Left ventricle myocardium inferior (tissue), 1 donor: ENCODE results near the gene AJAP1. TPM values are rescaled to one million over a fixed set of nuclear protein-coding genes. Genes with fewer than 3 reads are reported as not detected.

ENCODE experiments used
- DNase-seq: peaks from one replicate; pipeline ENCODE4 v3.0.0-alpha.2; 2020
- H3K27ac ChIP-seq: fragments of 200-600 bp; replicated peaks from 2 replicates; pipeline ENCODE4 v1.8.0; 2021
- H3K27me3 ChIP-seq: fragments of 200-600 bp; 2 replicates; pipeline ENCODE4 v1.8.0; 2021; ENCODE audit warnings: low read depth
- H3K36me3 ChIP-seq: fragments of 200-600 bp; 2 replicates; pipeline ENCODE4 v1.8.0; 2021
- H3K4me1 ChIP-seq: fragments of 200-600 bp; 2 replicates; pipeline ENCODE4 v1.8.0; 2021
- H3K4me3 ChIP-seq: fragments of 200-600 bp; 2 replicates; pipeline ENCODE4 v1.8.0; 2021; ENCODE audit warnings: mild to moderate bottlenecking, moderate library complexity
- H3K9me3 ChIP-seq: fragments of 200-600 bp; replicated peaks from 2 replicates; pipeline ENCODE4 v1.8.0; 2021
- CTCF ChIP-seq: fragments of 200-600 bp; IDR thresholded peaks from 2 replicates; pipeline ENCODE4 v1.8.0; 2021; ENCODE audit warnings: antibody characterized with exemption, mild to moderate bottlenecking, borderline replicate concordance
- intact Hi-C: fragments of 100-400 bp; cut with micrococcal nuclease; formaldehyde crosslinking; loops from one replicate; pipeline ENCODE4 v1.11.0; 2022
- total RNA-seq: library from RNA; stranded (reverse); fragmentation: NEBNext Ultra II Directional; extraction: Animal tissue kit (Norgen Biotek cat#: 25700); gene quantifications from one replicate; pipeline ENCODE4 v1.2.1, GENCODE V29; 2021
- donor health status: DM: no; HTN: yes; CAD: no; lungs with severe emphysema.

AJAP1 gene
- total RNA-seq, 1 donor from 2014 or later: 0.16 TPM

GRCh38 chr1:4718071-4718470, 63.7 kb downstream of the AJAP1 start:
- no peak for DNase-seq
- Histone ChIP-seq H3K27ac (no peak overlapping the region), H3K27me3 (peaks cover 80% of the 10 kb centered on the region), H3K9me3 (peaks cover 13% of the 10 kb centered on the region), H3K4me1 (no peaks in the 10 kb centered on the region), H3K36me3 (no peaks in the 10 kb centered on the region), H3K4me3 (no peak overlapping the region)
- TF ChIP-seq CTCF: no peak
- intact Hi-C loops: no loop called here

DNA sequence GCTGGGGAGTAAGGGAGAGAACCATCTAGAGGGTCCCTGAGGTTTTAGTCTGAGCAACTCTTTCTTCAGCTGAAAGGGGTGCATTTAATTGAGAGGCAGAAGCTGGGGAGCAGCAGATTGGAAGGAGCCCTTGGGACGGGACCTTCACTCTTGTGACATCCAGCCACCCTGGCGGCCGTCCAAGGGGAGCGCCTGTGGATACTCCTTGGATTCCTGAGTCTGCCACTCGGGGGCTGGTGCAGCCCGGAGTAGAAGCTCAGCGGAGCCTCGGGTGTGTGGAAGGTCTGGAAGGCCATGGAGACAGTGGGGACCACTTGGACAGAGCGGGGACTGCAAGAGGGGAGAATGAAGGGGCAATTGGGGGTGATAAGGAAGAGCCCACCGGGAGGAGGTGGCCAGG, 68.7 kb downstream of the AJAP1 start:
- Histone ChIP-seq H3K36me3 (no peaks in the 10 kb centered on the region), H3K4me3 (no peak overlapping the region), H3K27me3 (peaks cover 74% of the 10 kb centered on the region), H3K27ac (no peak overlapping the region), H3K4me1 (no peaks in the 10 kb centered on the region), H3K9me3 (no peaks in the 10 kb centered on the region)
- intact Hi-C loops: no loop called here
- TF ChIP-seq CTCF: no peak
- no peak for DNase-seq

DNA sequence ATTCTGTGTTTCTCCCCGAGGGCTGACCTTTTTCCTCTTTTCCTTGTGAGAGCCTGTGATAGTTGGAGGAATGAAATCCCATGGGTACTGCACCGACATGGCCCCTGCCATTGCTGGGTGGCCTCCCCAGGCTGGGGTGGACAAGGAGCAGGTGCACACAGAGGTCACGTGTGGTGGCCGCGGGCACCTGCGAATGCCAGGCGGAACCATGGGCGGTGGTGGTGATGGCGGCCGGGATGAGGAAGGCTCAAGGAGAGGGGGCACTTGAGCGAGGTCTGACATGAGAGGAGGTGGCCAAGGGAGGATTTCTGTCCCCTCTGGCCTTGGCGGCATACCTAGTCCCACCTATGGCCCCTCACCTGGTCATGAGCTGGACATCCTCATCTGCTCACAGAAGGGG, 69.6 kb downstream of the AJAP1 start:
- no peaks in the 10 kb centered on the region for H3K36me3 ChIP-seq
- DNase-seq: no peak
- no peaks in the 10 kb centered on the region for H3K4me1 ChIP-seq
- intact Hi-C loops: no loop called here
- H3K9me3 ChIP-seq: no peaks in the 10 kb centered on the region
- peaks cover 80% of the 10 kb centered on the region for H3K27me3 ChIP-seq
- H3K4me3 ChIP-seq: no peak overlapping the region
- no peak for TF ChIP-seq CTCF
- H3K27ac ChIP-seq: no peak overlapping the region

DNA sequence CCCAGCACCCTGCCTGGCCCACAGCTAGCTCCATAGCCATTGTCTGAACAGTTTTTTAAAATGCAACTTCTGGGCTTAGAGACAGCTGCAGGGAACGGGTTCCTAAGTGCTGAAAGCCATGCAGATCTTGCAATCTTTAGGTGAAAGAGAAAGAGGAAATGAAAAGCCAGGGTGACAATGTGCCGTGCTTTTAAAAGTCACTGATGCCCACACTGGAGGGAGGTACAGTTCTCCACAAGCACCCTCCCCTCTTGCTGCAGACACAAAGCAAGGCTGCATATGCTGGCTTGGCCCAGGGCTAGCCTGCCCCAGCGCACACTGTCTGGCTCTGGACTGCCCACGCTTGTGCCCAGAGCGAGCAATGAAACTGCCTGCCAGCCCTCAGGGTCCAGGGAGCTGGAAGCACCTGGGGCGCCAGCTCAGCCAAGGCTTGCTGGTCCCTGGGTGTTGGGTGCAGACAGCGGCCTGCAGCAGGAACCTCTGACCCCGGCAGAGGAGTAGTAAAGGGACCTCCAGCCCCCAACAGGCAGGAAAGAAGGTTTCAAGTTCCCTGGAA, 70.4 kb downstream of the AJAP1 start:
- no peak for DNase-seq
- intact Hi-C loops: no loop called here

GRCh38 chr1:4725416-4725815, 71.0 kb downstream of the AJAP1 start:
- H3K36me3 ChIP-seq: no peaks in the 10 kb centered on the region
- no peaks in the 10 kb centered on the region for H3K4me1 ChIP-seq
- DNase-seq: no peak
- intact Hi-C loops: no loop called here
- H3K4me3 ChIP-seq: no peak overlapping the region
- no peaks in the 10 kb centered on the region for H3K9me3 ChIP-seq
- H3K27ac ChIP-seq: no peak overlapping the region
- peaks cover 75% of the 10 kb centered on the region for H3K27me3 ChIP-seq
- no peak for TF ChIP-seq CTCF

More for the DNA sequence above, 70.4 kb downstream of the AJAP1 start:
- H3K9me3 ChIP-seq: no peaks in the 10 kb centered on the region
- no peak for TF ChIP-seq CTCF
- no peak overlapping the region for H3K27ac ChIP-seq
- no peaks in the 10 kb centered on the region for H3K36me3 ChIP-seq
- peaks cover 75% of the 10 kb centered on the region for H3K27me3 ChIP-seq
- no peaks in the 10 kb centered on the region for H3K4me1 ChIP-seq
- no peak overlapping the region for H3K4me3 ChIP-seq
